Activated CD8-positive, alpha-beta memory T cell treated with anti-CD3 and anti-CD28 coated beads, Interleukin-2, amount 50 U/mL, for 4 hours (primary cell): Measurements from ENCODE around the gene C3orf38.
A peak's percentile ranks its signal among the peaks of the same experiment; 100 is the strongest.
"Not testable (repeated sequence)": the region's sequence is repeated elsewhere in the genome, so short reads cannot be mapped to it uniquely, and the experiment has no call there.

ENCODE experiments used
- DNase-seq: peaks from one replicate; pipeline ENCODE4 v3.0.0-alpha.2; 2020

C3orf38 gene

GRCh38 chr3:88166419-88166971, 16.7 kb downstream of the C3orf38 start:
- DNase-seq, result no peak

GRCh38 chr3:88167173-88167572, 17.4 kb downstream of the C3orf38 start:
- DNase-seq, result no peak

- DNase-seq, result no peak
Measured at GRCh38 chr3:88167704-88168103, 17.9 kb downstream of the C3orf38 start.

- DNase-seq, result no peak
Measured at GRCh38 chr3:88168171-88168570, 18.4 kb downstream of the C3orf38 start.

GRCh38 chr3:88180398-88180999, 30.7 kb downstream of the C3orf38 start:
- DNase-seq, result peak; percentile 17

- DNase-seq, result not testable (repeated sequence)
Measured at GRCh38 chr3:88182165-88182918, 32.6 kb downstream of the C3orf38 start.

GRCh38 chr3:88188436-88188835, 38.7 kb downstream of the C3orf38 start:
- no peak for DNase-seq

- no peak for DNase-seq
Measured at GRCh38 chr3:88189361-88189810, 39.6 kb downstream of the C3orf38 start.

- no peak for DNase-seq
Measured at GRCh38 chr3:88191872-88192409, 42.2 kb downstream of the C3orf38 start.

- no peak for DNase-seq
Measured at GRCh38 chr3:88192631-88193030, 42.9 kb downstream of the C3orf38 start.

- DNase-seq, result no peak
Measured at GRCh38 chr3:88195951-88196434, 46.2 kb downstream of the C3orf38 start.

- no peak for DNase-seq
Measured at GRCh38 chr3:88198121-88198520, 48.4 kb downstream of the C3orf38 start.

- peak; percentile 29 for DNase-seq
Measured at GRCh38 chr3:88203642-88204055, 53.9 kb downstream of the C3orf38 start.
